Glutamatergic neuron (in vitro differentiated cells): ENCODE measurements around the gene LMBRD2. TPM values are rescaled to one million over a fixed set of nuclear protein-coding genes. Genes with fewer than 3 reads are reported as not detected.

Source experiments
- DNase-seq: peaks from one replicate; pipeline ENCODE4 v3.0.0; 2022
- H3K27ac Mint-ChIP-seq: one replicate; pipeline ENCODE4 v1.8.0; 2020; ENCODE audit warnings: mild to moderate bottlenecking, mixed read lengths, inconsistent platforms; ENCODE audit not compliant: unreplicated experiment
- H3K27me3 Mint-ChIP-seq: one replicate; pipeline ENCODE4 v1.8.0; 2020; ENCODE audit warnings: mild to moderate bottlenecking, moderate library complexity, mixed read lengths, inconsistent platforms; ENCODE audit not compliant: unreplicated experiment
- H3K36me3 Mint-ChIP-seq: one replicate; pipeline ENCODE4 v1.8.0; 2020; ENCODE audit warnings: mild to moderate bottlenecking, mixed read lengths, inconsistent platforms; ENCODE audit not compliant: unreplicated experiment
- H3K4me1 Mint-ChIP-seq: one replicate; pipeline ENCODE4 v1.8.0; 2020; ENCODE audit warnings: mild to moderate bottlenecking, low read depth, mixed read lengths, inconsistent platforms; ENCODE audit not compliant: unreplicated experiment
- H3K4me3 Mint-ChIP-seq: one replicate; pipeline ENCODE4 v1.8.0; 2020; ENCODE audit warnings: mild to moderate bottlenecking, mixed read lengths, inconsistent platforms; ENCODE audit not compliant: unreplicated experiment
- H3K9me3 Mint-ChIP-seq: one replicate; pipeline ENCODE4 v1.8.0; 2020; ENCODE audit warnings: mild to moderate bottlenecking, moderate library complexity, mixed read lengths, inconsistent platforms; ENCODE audit not compliant: unreplicated experiment
- CTCF ChIP-seq: fragments of 200-600 bp; sonication (generic); IDR thresholded peaks from one replicate; pipeline ENCODE4 v1.5.0; 2021; ENCODE audit not compliant: partially characterized antibody, unreplicated experiment
- total RNA-seq: library from RNA; stranded (reverse); fragmentation: NEBNext Ultra II Directional; extraction: Animal tissue kit (Norgen Biotek cat#: 25700); gene quantifications from one replicate; pipeline ENCODE4 v1.2.1, GENCODE V29; 2021; ENCODE audit not compliant: unreplicated experiment

Gene LMBRD2
- total RNA-seq, 1 donor from 2014 or later = 32.8 TPM

GRCh38 chr5:36173426-36173825, 21.7 kb upstream of the LMBRD2 start:
- Mint-ChIP-seq H3K9me3 (peaks cover 4% of the 10 kb centered on the region), H3K36me3 (no peaks in the 10 kb centered on the region), H3K27me3 (peaks cover under 1% of the 10 kb centered on the region), H3K27ac (no peak overlapping the region), H3K4me3 (no peak overlapping the region), H3K4me1 (peaks cover 12% of the 10 kb centered on the region)
- no peak for TF ChIP-seq CTCF
- no peak for DNase-seq

GRCh38 chr5:36172599-36172998, 20.9 kb upstream of the LMBRD2 start:
- Mint-ChIP-seq H3K9me3 (peaks cover 3% of the 10 kb centered on the region), H3K36me3 (no peaks in the 10 kb centered on the region), H3K27me3 (no peaks in the 10 kb centered on the region), H3K4me1 (peaks cover 7% of the 10 kb centered on the region), H3K4me3 (no peak overlapping the region), H3K27ac (no peak overlapping the region)
- no peak for DNase-seq
- TF ChIP-seq CTCF = no peak

- Mint-ChIP-seq H3K27ac (no peak overlapping the region), H3K36me3 (no peaks in the 10 kb centered on the region), H3K4me3 (no peak overlapping the region), H3K4me1 (peaks cover 3% of the 10 kb centered on the region), H3K27me3 (no peaks in the 10 kb centered on the region), H3K9me3 (peaks cover 2% of the 10 kb centered on the region)
- DNase-seq = no peak
- no peak for TF ChIP-seq CTCF
Measured at GRCh38 chr5:36170832-36171424, 19.2 kb upstream of the LMBRD2 start.

GRCh38 chr5:36168737-36169136, 17.1 kb upstream of the LMBRD2 start:
- H3K27ac Mint-ChIP-seq = no peak overlapping the region
- peaks cover 2% of the 10 kb centered on the region for H3K9me3 Mint-ChIP-seq
- H3K4me1 Mint-ChIP-seq = no peaks in the 10 kb centered on the region
- no peak for TF ChIP-seq CTCF
- H3K27me3 Mint-ChIP-seq = no peaks in the 10 kb centered on the region
- DNase-seq = no peak
- H3K36me3 Mint-ChIP-seq = no peaks in the 10 kb centered on the region
- H3K4me3 Mint-ChIP-seq = no peak overlapping the region

GRCh38 chr5:36164461-36164860, 12.8 kb upstream of the LMBRD2 start:
- H3K9me3 Mint-ChIP-seq = peaks cover 2% of the 10 kb centered on the region
- DNase-seq = no peak
- no peaks in the 10 kb centered on the region for H3K27me3 Mint-ChIP-seq

More at GRCh38 chr5:36164461-36164860, 12.8 kb upstream of the LMBRD2 start:
- no peak overlapping the region for H3K27ac Mint-ChIP-seq
- H3K4me1 Mint-ChIP-seq = peaks cover 9% of the 10 kb centered on the region
- H3K4me3 Mint-ChIP-seq = no peak overlapping the region
- no peak for TF ChIP-seq CTCF
- peaks cover 7% of the 10 kb centered on the region for H3K36me3 Mint-ChIP-seq
